SK-N-SH (cell line): ENCODE data around the gene P2RX5. TPM values are rescaled to one million over a fixed set of nuclear protein-coding genes. Genes with fewer than 3 reads are reported as not detected.

Experiments used
- CTCF ChIA-PET: fragments of 300-600, 350-600 bp; formaldehyde crosslinking; extraction: SDS; loops from one replicate; lab custom pipeline; 2021; lab: Yijun Ruan, JAX
- POLR2A ChIA-PET: fragments of 350-600 bp; sonication (Branson Sonifier 250); formaldehyde crosslinking; extraction: SDS; loops from one replicate; lab custom pipeline; 2020; ENCODE audit warnings: antibody characterized with exemption, inconsistent platforms; lab: Yijun Ruan, JAX
- DNase-seq: peaks from one replicate; pipeline ENCODE4 v3.0.0; 2012
- H2AFZ ChIP-seq: fragments of 200-600 bp; sonication (generic); 2 replicates; pipeline ENCODE4 v1.8.1; 2016; ENCODE audit warnings: antibody characterized with exemption, mild to moderate bottlenecking, low read depth
- H3F3A ChIP-seq: fragments of 200-600 bp; sonication (generic); replicated peaks from 2 replicates; pipeline ENCODE3; 2016; ENCODE audit warnings: antibody characterized with exemption, mild to moderate bottlenecking; ENCODE audit not compliant: insufficient read depth
- H3K27ac ChIP-seq, 2 experiments: fragments of 200-500 bp in 1 of 2; fragments of 200-600 bp in 1 of 2; sonication (Bioruptor generic) in 1 of 2; sonication (generic), shearing (Covaris generic) in 1 of 2; 2 replicates each; pipeline versions ENCODE4 v1.5.1 to v1.6.1; 2014 to 2016; ENCODE audit warnings: low read depth in 2 of 2, inconsistent platforms in 1 of 2, low read length in 1 of 2, mild to moderate bottlenecking in 1 of 2, mixed read lengths in 1 of 2
- H3K27me3 ChIP-seq: fragments of 200-600 bp; sonication (generic), shearing (Covaris generic); 2 replicates; pipeline ENCODE4 v1.6.1; 2016; ENCODE audit warnings: mixed run types; ENCODE audit not compliant: insufficient read depth
- H3K36me3 ChIP-seq, 2 experiments: fragments of 200-500 bp in 1 of 2; fragments of 200-600 bp in 1 of 2; sonication (Bioruptor generic) in 1 of 2; sonication (generic) in 1 of 2; replicated peaks in 1 of 2; 2 replicates each; pipeline versions ENCODE3 to v1.5.1; 2014 to 2016; ENCODE audit warnings: low read length in 1 of 2, mild to moderate bottlenecking in 1 of 2; ENCODE audit not compliant: insufficient read depth in 2 of 2, control insufficient read depth in 1 of 2
- H3K4me1 ChIP-seq, 2 experiments: fragments of 200-500 bp in 1 of 2; fragments of 200-600 bp in 1 of 2; sonication (Bioruptor generic) in 1 of 2; sonication (generic), shearing (Covaris generic) in 1 of 2; 2 replicates each; pipeline versions ENCODE4 v1.5.1 to v1.6.1; 2014 to 2016; ENCODE audit warnings: low read depth in 1 of 2, low read length in 1 of 2, mixed run types in 1 of 2; ENCODE audit not compliant: insufficient read depth in 2 of 2, control insufficient read depth in 1 of 2
- H3K4me2 ChIP-seq: fragments of 200-600 bp; sonication (generic), shearing (Covaris generic); 2 replicates; pipeline ENCODE4 v1.6.1; 2017; ENCODE audit warnings: mixed run types
- H3K4me3 ChIP-seq, 2 experiments: fragments of 200-500 bp in 1 of 2; fragments of 200-600 bp in 1 of 2; sonication (Bioruptor generic) in 1 of 2; sonication (generic), shearing (Covaris generic) in 1 of 2; 2 replicates each; pipeline versions ENCODE4 v1.5.1 to v1.8.1; 2014 to 2016; ENCODE audit warnings: low read depth in 2 of 2, inconsistent platforms in 1 of 2, low read length in 1 of 2, mild to moderate bottlenecking in 1 of 2, mixed read lengths in 1 of 2, moderate library complexity in 1 of 2
- H3K79me2 ChIP-seq: fragments of 200-600 bp; sonication (generic); 2 replicates; pipeline ENCODE4 v1.8.1; 2017; ENCODE audit warnings: mild to moderate bottlenecking; ENCODE audit not compliant: insufficient read depth
- H3K9ac ChIP-seq: fragments of 200-600 bp; sonication (generic); 2 replicates; pipeline ENCODE4 v1.6.1; 2017; ENCODE audit warnings: mixed run types
- H3K9me2 ChIP-seq: fragments of 200-600 bp; sonication (generic); 2 replicates; pipeline ENCODE4 v1.6.1; 2017; ENCODE audit warnings: mixed run types
- H3K9me3 ChIP-seq: fragments of 200-600 bp; sonication (generic); 2 replicates; pipeline ENCODE4 v1.6.1; 2017; ENCODE audit warnings: mixed run types, mild to moderate bottlenecking, moderate library complexity
- H4K20me1 ChIP-seq: fragments of 200-600 bp; sonication (generic); 2 replicates; pipeline ENCODE4 v1.6.1; 2017; ENCODE audit warnings: mild to moderate bottlenecking, mixed run types; ENCODE audit not compliant: insufficient read depth
- CHD2 ChIP-seq: fragments of 150-350 bp; IDR thresholded peaks from 2 replicates; pipeline ENCODE4 v1.6.1; 2018; ENCODE audit warnings: low read length; ENCODE audit not compliant: partially characterized antibody
- CTCF ChIP-seq: fragments of 200-600 bp; sonication (generic); IDR thresholded peaks from 2 replicates; pipeline ENCODE4 v1.6.1; 2017; ENCODE audit warnings: antibody characterized with exemption, mild to moderate bottlenecking, moderate library complexity
- ELF1 ChIP-seq: IDR thresholded peaks from 2 replicates; pipeline ENCODE4 v1.4.0; 2012
- FOSL2 ChIP-seq: IDR thresholded peaks from 2 replicates; pipeline ENCODE4 v1.4.0; 2012; ENCODE audit warnings: low read depth, mild to moderate bottlenecking, moderate library complexity, borderline replicate concordance
- FOXJ3 ChIP-seq: sonication (generic); formaldehyde crosslinking; IDR thresholded peaks from 2 replicates; pipeline ENCODE4 v1.5.1; 2020; ENCODE audit warnings: mild to moderate bottlenecking, missing genetic modification reagents
- FOXM1 ChIP-seq: IDR thresholded peaks from 2 replicates; pipeline ENCODE4 v1.4.0; 2012; ENCODE audit warnings: low read depth, mild to moderate bottlenecking
- GABPA ChIP-seq: IDR thresholded peaks from 2 replicates; pipeline ENCODE4 v1.4.0; 2012; ENCODE audit warnings: low read depth, mild to moderate bottlenecking
- GATA2 ChIP-seq: sonication (generic); formaldehyde crosslinking; IDR thresholded peaks from 2 replicates; pipeline ENCODE4 v1.5.0; 2020; ENCODE audit warnings: mild to moderate bottlenecking, missing genetic modification reagents
- MAX ChIP-seq: IDR thresholded peaks from 2 replicates; pipeline ENCODE4 v1.4.0; 2012; ENCODE audit warnings: low read depth
- NFIC ChIP-seq: IDR thresholded peaks from 2 replicates; pipeline ENCODE4 v1.4.0; 2012; ENCODE audit warnings: borderline replicate concordance
- NRF1 ChIP-seq: IDR thresholded peaks from 2 replicates; pipeline ENCODE4 v1.6.1; 2012; ENCODE audit warnings: low read depth, mild to moderate bottlenecking, low read length
- RCOR1 ChIP-seq: fragments of 150-350 bp; IDR thresholded peaks from 2 replicates; pipeline ENCODE4 v1.6.1; 2017; ENCODE audit warnings: antibody characterized with exemption, low read length
- SIN3A ChIP-seq: IDR thresholded peaks from 2 replicates; pipeline ENCODE4 v1.6.1; 2012; ENCODE audit warnings: low read depth, mild to moderate bottlenecking, low read length, moderate library complexity, borderline replicate concordance
- TAF1 ChIP-seq: IDR thresholded peaks from 2 replicates; pipeline ENCODE4 v1.6.1; 2012; ENCODE audit warnings: low read depth, mild to moderate bottlenecking, low read length, moderate library complexity, borderline replicate concordance
- USF2 ChIP-seq: fragments of 150-350 bp; IDR thresholded peaks from 2 replicates; pipeline ENCODE4 v1.6.1; 2017; ENCODE audit warnings: antibody characterized with exemption, low read length, low read depth, borderline replicate concordance
- WGBS: methylation state at CpG from one replicate; pipeline ENCODE4 v1.1.6; 2017; ENCODE audit warnings: low lambda C conversion rate; 5-methylcytosine and 5-hydroxymethylcytosine counted together
- polyA plus RNA-seq, 3 experiments: library from polyadenylated mRNA; depleted of rRNA; stranded (reverse); fragments of >200 nt; gene quantifications; 2 replicates each; pipeline ENCODE4 v1.2.3, GENCODE V29; 2012
- TF ChIP-seq, protein P1 (sequence below): IDR thresholded peaks from 2 replicates; pipeline ENCODE4 v1.4.0; 2012; ENCODE audit warnings: low read depth, borderline replicate concordance
- TF ChIP-seq, protein P2 (sequence below): fragments of 150-350 bp; IDR thresholded peaks from 2 replicates; pipeline ENCODE4 v1.6.1; 2016; ENCODE audit warnings: mild to moderate bottlenecking, low read depth, low read length
- TF ChIP-seq, protein P3 (sequence below): IDR thresholded peaks from 2 replicates; pipeline ENCODE4 v1.4.0; 2012; ENCODE audit warnings: low read depth, borderline replicate concordance
- TF ChIP-seq, protein P4 (sequence below): IDR thresholded peaks from 2 replicates; pipeline ENCODE4; 2012

The P2RX5 gene
- polyA plus RNA-seq, 1 of the 3 experiments (the other 2 are of a cell fraction) = 0.97 TPM

DNA sequence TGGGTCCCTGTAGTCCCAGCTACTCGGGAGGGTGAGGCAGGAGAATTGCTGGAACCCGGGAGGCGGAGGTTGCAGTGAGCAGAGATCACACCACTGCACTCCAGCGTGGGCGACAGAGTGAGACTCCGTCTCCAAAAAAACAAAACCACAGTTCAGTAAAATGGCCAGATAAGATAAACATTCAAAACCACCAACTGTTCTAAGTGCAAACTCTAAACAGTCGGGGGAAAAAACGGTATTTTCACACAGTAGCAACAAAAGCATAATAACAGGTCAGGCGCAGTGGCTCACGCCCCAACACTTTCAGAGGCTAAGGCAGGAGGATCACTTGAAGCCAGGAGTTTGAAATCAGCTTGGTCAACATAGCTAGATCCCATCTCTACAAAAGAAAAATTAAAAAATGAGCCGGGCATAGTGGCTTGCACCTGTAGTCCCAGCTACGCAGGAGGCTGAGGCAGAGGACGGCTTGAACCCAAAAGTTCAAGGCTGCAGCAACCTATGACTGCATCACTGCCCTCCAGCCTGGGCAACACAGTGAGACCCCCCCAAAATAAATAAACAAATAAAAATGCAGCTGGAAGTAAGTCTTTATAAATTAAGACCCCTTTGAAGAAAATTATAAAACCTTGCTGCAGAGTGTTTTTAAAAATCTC, 17.0 kb upstream of the P2RX5 start:
- Histone ChIP-seq H3K27me3 (no peaks in the 10 kb centered on the region), H3K36me3 (peaks cover 25 to 29% of the 10 kb centered on the region in 2 experiments), H2AFZ (no peak overlapping the region), H3K9me2 (no peaks in the 10 kb centered on the region), H3K4me1 (0 out of 4 replicates have a peak, but pooled peaks cover 0 to 4% of the 10 kb centered on the region in 2 experiments), H3K4me2 (no peak overlapping the region), H3K79me2 (no peaks in the 10 kb centered on the region), H3K27ac (no peak overlapping the region), H3K9ac (no peak overlapping the region), H3K9me3 (no peaks in the 10 kb centered on the region), H3K4me3 (no peak overlapping the region), H3F3A (peaks cover 5% of the 10 kb centered on the region), H4K20me1 (no peaks in the 10 kb centered on the region)
- ChIA-PET POLR2A (no interaction called here), CTCF (no interaction called here)
- TF ChIP-seq GATA2 (CRISPR knock-in tag) (no peak), FOXJ3 (CRISPR knock-in tag) (no peak), ELF1 (no peak), CHD2 (no peak), NFIC (no peak), TAF1 (no peak), NRF1 (no peak), FOXM1 (no peak), MAX (no peak), GABPA (no peak), USF2 (no peak), CTCF (no peak), RCOR1 (no peak), SIN3A (no peak), FOSL2 (no peak)
- TF ChIP-seq, protein P1, sequence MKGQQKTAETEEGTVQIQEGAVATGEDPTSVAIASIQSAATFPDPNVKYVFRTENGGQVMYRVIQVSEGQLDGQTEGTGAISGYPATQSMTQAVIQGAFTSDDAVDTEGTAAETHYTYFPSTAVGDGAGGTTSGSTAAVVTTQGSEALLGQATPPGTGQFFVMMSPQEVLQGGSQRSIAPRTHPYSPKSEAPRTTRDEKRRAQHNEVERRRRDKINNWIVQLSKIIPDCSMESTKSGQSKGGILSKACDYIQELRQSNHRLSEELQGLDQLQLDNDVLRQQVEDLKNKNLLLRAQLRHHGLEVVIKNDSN = no peak
- TF ChIP-seq, protein P2, sequence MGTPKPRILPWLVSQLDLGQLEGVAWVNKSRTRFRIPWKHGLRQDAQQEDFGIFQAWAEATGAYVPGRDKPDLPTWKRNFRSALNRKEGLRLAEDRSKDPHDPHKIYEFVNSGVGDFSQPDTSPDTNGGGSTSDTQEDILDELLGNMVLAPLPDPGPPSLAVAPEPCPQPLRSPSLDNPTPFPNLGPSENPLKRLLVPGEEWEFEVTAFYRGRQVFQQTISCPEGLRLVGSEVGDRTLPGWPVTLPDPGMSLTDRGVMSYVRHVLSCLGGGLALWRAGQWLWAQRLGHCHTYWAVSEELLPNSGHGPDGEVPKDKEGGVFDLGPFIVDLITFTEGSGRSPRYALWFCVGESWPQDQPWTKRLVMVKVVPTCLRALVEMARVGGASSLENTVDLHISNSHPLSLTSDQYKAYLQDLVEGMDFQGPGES = no peak
- TF ChIP-seq, protein P3, sequence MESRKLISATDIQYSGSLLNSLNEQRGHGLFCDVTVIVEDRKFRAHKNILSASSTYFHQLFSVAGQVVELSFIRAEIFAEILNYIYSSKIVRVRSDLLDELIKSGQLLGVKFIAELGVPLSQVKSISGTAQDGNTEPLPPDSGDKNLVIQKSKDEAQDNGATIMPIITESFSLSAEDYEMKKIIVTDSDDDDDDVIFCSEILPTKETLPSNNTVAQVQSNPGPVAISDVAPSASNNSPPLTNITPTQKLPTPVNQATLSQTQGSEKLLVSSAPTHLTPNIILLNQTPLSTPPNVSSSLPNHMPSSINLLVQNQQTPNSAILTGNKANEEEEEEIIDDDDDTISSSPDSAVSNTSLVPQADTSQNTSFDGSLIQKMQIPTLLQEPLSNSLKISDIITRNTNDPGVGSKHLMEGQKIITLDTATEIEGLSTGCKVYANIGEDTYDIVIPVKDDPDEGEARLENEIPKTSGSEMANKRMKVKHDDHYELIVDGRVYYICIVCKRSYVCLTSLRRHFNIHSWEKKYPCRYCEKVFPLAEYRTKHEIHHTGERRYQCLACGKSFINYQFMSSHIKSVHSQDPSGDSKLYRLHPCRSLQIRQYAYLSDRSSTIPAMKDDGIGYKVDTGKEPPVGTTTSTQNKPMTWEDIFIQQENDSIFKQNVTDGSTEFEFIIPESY = no peak
- TF ChIP-seq, protein P4, sequence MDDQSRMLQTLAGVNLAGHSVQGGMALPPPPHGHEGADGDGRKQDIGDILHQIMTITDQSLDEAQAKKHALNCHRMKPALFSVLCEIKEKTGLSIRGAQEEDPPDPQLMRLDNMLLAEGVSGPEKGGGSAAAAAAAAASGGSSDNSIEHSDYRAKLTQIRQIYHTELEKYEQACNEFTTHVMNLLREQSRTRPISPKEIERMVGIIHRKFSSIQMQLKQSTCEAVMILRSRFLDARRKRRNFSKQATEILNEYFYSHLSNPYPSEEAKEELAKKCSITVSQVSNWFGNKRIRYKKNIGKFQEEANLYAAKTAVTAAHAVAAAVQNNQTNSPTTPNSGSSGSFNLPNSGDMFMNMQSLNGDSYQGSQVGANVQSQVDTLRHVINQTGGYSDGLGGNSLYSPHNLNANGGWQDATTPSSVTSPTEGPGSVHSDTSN = no peak
- 83% methylated on average over 13 of the region's 13 CpGs for whole genome bisulfite sequencing
- no peak for DNase-seq
